NB4 (cell line): Measurements from ENCODE around the gene YARS1.

Experiments used
- CTCF ChIP-seq: IDR thresholded peaks from one replicate; pipeline ENCODE4 v1.5.1; 2012; ENCODE audit warnings: low read depth, low read length
- POLR2A ChIP-seq: IDR thresholded peaks from 2 replicates; pipeline ENCODE4 v1.6.1; 2011; ENCODE audit warnings: mild to moderate bottlenecking; ENCODE audit not compliant: insufficient read length; ENCODE audit errors: extremely low read depth

- TF ChIP-seq CTCF (no peak), POLR2A (no peak)
These were observed 88.6 kb downstream of the YARS1 start for GRCh38 chr1:32728413-32729077.
